Liver (tissue), 9 donors: ENCODE results near the gene CLK3. TPM values are rescaled to one million over a fixed set of nuclear protein-coding genes. Genes with fewer than 3 reads are reported as not detected.

Source experiments
- DNase-seq: peaks from one replicate; pipeline ENCODE4 v3.0.0-alpha.2; 2017; ENCODE audit warnings: low spot score
- H3K27ac ChIP-seq, 2 donors: one replicate each; pipeline ENCODE4 v1.7.0; 2013; ENCODE audit warnings: inconsistent platforms in 2 of 2, low read length in 2 of 2, control low read depth in 1 of 2, low read depth in 1 of 2, mild to moderate bottlenecking in 1 of 2
- H3K27me3 ChIP-seq, 4 donors: one replicate each; pipeline versions ENCODE4 v1.6.1 to v1.7.0; 2013; ENCODE audit warnings: low read length in 3 of 4, inconsistent platforms in 1 of 4, mild to moderate bottlenecking in 1 of 4, moderate library complexity in 1 of 4; ENCODE audit not compliant: control insufficient read depth in 4 of 4, insufficient read depth in 4 of 4
- H3K36me3 ChIP-seq, 4 donors: one replicate each; pipeline versions ENCODE4 v1.6.1 to v1.7.0; 2013; ENCODE audit warnings: low read length in 3 of 4, mild to moderate bottlenecking in 3 of 4, low read depth in 1 of 4, moderate library complexity in 1 of 4; ENCODE audit not compliant: control insufficient read depth in 4 of 4, insufficient read depth in 3 of 4
- H3K4me1 ChIP-seq, 4 donors: one replicate each; pipeline versions ENCODE4 v1.6.1 to v1.7.0; 2013; ENCODE audit warnings: low read length in 3 of 4, mild to moderate bottlenecking in 3 of 4, moderate library complexity in 1 of 4; ENCODE audit not compliant: control insufficient read depth in 4 of 4, insufficient read depth in 4 of 4
- H3K4me3 ChIP-seq, 3 donors: one replicate each; pipeline versions ENCODE4 v1.6.1 to v1.7.0; 2013; ENCODE audit warnings: low read length in 3 of 3, control low read depth in 1 of 3, low read depth in 1 of 3, mild to moderate bottlenecking in 1 of 3
- H3K9ac ChIP-seq, 2 donors: one replicate each; pipeline ENCODE4 v1.7.0; 2013; ENCODE audit warnings: low read length in 2 of 2, mild to moderate bottlenecking in 2 of 2, moderate library complexity in 2 of 2, control low read depth in 1 of 2, low read depth in 1 of 2
- H3K9me3 ChIP-seq, 4 donors: one replicate each; pipeline versions ENCODE4 v1.6.1 to v1.7.0; 2013; ENCODE audit warnings: low read length in 3 of 4; ENCODE audit not compliant: control insufficient read depth in 4 of 4
- EGR1 ChIP-seq, 2 donors: IDR thresholded peaks; 2 replicates each; pipeline ENCODE4 v1.6.1; 2016 to 2018; ENCODE audit warnings: antibody characterized with exemption in 2 of 2, low read depth in 2 of 2
- FOXA1 ChIP-seq: IDR thresholded peaks from 2 replicates; pipeline ENCODE4 v1.6.1; 2016; ENCODE audit warnings: antibody characterized with exemption
- FOXA2 ChIP-seq: IDR thresholded peaks from 2 replicates; pipeline ENCODE4 v1.6.1; 2016; ENCODE audit warnings: antibody characterized with exemption
- GABPA ChIP-seq, 2 donors: IDR thresholded peaks in 1 of 2; conservative IDR thresholded peaks in 1 of 2; 2 replicates each; pipeline ENCODE4 v1.6.1; 2016; ENCODE audit warnings: antibody characterized with exemption in 2 of 2, mild to moderate bottlenecking in 1 of 2, moderate library complexity in 1 of 2
- HNF4A ChIP-seq, 2 donors: conservative IDR thresholded peaks; 2 replicates each; pipeline ENCODE4 v1.6.1; 2016; ENCODE audit warnings: antibody characterized with exemption in 2 of 2, mild to moderate bottlenecking in 2 of 2
- HNF4G ChIP-seq: IDR thresholded peaks from 2 replicates; pipeline ENCODE4 v1.6.1; 2016; ENCODE audit warnings: antibody characterized with exemption
- JUND ChIP-seq, 2 donors: IDR thresholded peaks; 2 replicates each; pipeline ENCODE4 v1.6.1; 2016; ENCODE audit warnings: antibody characterized with exemption in 2 of 2
- NR2F2 ChIP-seq: IDR thresholded peaks from 2 replicates; pipeline ENCODE4 v1.6.1; 2016; ENCODE audit warnings: antibody characterized with exemption
- RAD21 ChIP-seq, 2 donors: IDR thresholded peaks; 2 replicates each; pipeline ENCODE4 v1.6.1; 2016; ENCODE audit warnings: antibody characterized with exemption in 2 of 2, mild to moderate bottlenecking in 2 of 2
- RXRA ChIP-seq, 2 donors: IDR thresholded peaks; 2 replicates each; pipeline ENCODE4 v1.6.1; 2017 to 2018; ENCODE audit warnings: antibody characterized with exemption in 2 of 2, mild to moderate bottlenecking in 1 of 2
- SP1 ChIP-seq: IDR thresholded peaks from 2 replicates; pipeline ENCODE4 v1.6.1; 2018; ENCODE audit warnings: antibody characterized with exemption, mild to moderate bottlenecking
- TAF1 ChIP-seq: conservative IDR thresholded peaks from 2 replicates; pipeline ENCODE4 v1.6.1; 2016; ENCODE audit warnings: antibody characterized with exemption, mild to moderate bottlenecking
- YY1 ChIP-seq: IDR thresholded peaks from 2 replicates; pipeline ENCODE4 v1.6.1; 2016; ENCODE audit warnings: antibody characterized with exemption, mild to moderate bottlenecking
- WGBS: extraction: QIAGEN DNeasy Blood & Tissue Kit; methylation state at CpG from one replicate; pipeline ENCODE4 v1.1.7; 2013; 5-methylcytosine and 5-hydroxymethylcytosine counted together
- polyA plus RNA-seq, 2 donors: library from polyadenylated mRNA; stranded (reverse) in 1 of 2; unstranded in 1 of 2; fragments of 200-250 nt in 1 of 2; fragments of >200 nt in 1 of 2; fragmentation: Nextera tagmentation in 1 of 2; extraction: Ambion mirVana in 1 of 2; gene quantifications; one replicate each; pipeline versions ENCODE4 v1.2.1 to v1.2.3, GENCODE V29; 2013 to 2015
- total RNA-seq, 2 donors: library from RNA; depleted of rRNA; stranded (reverse); fragments of >200 nt; gene quantifications; one replicate each; pipeline ENCODE4 v1.2.3, GENCODE V29; 2014
- TF ChIP-seq, protein P1 (sequence below): fragments of 150-350 bp; IDR thresholded peaks from 2 replicates; pipeline ENCODE4 v1.5.1; 2017; ENCODE audit warnings: improper control_type of control experiment, low read depth, low read length; ENCODE audit not compliant: missing input control
- TF ChIP-seq, protein P2 (sequence below): IDR thresholded peaks from 2 replicates; pipeline ENCODE4 v1.6.1; 2016; ENCODE audit warnings: antibody characterized with exemption, mild to moderate bottlenecking
- TF ChIP-seq, protein P3 (sequence below): IDR thresholded peaks from 2 replicates; pipeline ENCODE4 v1.6.1; 2016; ENCODE audit warnings: antibody characterized with exemption
- TF ChIP-seq, protein P4 (sequence below): IDR thresholded peaks from 2 replicates; pipeline ENCODE4 v1.6.1; 2016; ENCODE audit warnings: antibody characterized with exemption
- TF ChIP-seq, protein P5 (sequence below): IDR thresholded peaks from 2 replicates; pipeline ENCODE4 v1.6.1; 2016; ENCODE audit warnings: antibody characterized with exemption
- donor health status: healthy.
- donor health status: healthy.
- donor health status: healthy.
- donor health status: healthy.
- donor health status: healthy.

The CLK3 gene
- total and polyA plus RNA-seq, 4 donors, result 20.1 to 66.8 (median 28.4) TPM

DNA sequence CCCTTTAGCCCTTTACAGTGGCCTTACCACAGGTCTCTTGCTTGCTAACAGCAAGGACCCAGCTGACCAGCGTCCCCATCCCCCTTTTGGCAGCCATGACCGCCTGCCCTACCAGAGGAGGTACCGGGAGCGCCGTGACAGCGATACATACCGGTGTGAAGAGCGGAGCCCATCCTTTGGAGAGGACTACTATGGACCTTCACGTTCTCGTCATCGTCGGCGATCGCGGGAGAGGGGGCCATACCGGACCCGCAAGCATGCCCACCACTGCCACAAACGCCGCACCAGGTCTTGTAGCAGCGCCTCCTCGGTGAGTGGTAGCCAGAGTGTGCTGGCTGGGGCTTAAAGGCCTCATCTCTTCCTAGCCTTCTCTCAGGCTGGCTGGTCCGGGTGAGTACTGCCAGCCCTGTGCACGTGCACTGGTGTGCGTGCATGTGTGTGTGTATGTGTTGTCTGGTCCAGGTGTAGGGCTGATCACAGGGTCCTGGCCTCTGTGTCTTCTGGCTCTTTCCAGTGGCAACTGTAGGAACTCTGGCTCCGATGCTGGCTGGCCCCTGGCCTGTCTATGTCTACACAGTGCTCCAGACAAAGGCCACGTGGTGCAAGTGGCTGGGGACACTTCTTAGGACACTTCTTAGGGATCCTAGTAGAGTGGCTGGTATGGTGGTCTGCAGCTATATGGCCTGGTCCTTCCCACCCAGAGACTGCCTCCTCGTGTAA is 4.4 kb downstream of the CLK3 start:
- Histone ChIP-seq H3K27ac (no peak overlapping the region), H3K4me3 (no peak overlapping the region), H3K4me1 (peaks cover 9 to 45% (median 38%) of the 10 kb centered on the region in 4 donors), H3K27me3 (no peaks in the 10 kb centered on the region), H3K36me3 (peaks cover 27 to 56% (median 42%) of the 10 kb centered on the region in 4 donors), H3K9ac (no peak overlapping the region), H3K9me3 (no peaks in the 10 kb centered on the region)
- no peak for DNase-seq
- 90% methylated on average over 27 of the region's 27 CpGs for WGBS
- TF ChIP-seq YY1, result no peak

DNA sequence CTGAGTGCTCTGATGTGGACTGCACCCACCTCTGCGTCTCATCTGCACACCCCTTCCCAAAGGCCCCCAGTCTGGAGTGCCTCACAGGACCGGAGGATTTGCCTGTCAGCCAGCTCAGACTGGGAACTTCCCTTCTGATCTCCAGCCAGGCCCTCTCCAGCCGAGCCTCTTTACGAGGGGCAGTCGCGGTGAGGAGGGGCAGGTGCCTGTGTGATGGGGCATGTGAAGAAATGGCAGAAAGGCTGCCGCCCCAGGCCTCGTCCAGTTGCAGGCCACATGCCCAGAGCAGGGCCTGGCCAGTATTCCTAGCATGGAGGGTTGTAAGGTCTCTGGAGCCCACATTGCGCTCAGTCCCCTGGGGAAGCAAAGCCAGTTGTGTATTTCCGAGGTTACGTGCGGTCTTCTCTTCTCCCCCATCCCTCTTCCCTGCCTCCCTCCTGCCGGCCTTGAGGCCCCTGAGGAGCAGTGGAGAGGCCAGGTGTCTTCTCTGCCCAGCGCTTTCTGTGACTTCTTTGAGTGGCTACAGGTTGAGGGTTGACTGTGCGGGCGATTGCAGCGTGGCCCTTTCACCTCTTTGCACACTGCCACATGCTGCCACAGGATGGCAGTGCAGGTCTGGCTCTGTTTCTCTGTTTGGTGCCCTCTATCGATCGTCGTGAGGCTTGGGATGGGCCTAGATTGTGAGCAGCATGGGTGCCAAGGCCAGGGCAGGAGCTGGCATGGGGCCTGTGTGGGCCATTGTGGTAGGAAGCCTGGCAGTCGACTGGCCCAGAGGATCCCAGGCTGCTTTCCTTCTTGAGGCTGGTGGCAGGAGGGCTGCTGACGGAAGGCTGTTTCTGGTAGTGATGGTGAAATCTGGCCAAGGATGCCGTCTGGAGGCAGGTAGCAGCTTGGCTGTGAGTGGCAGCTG is 5.3 kb downstream of the CLK3 start:
- 55% methylated on average over 23 of the region's 23 CpGs for WGBS

More for the DNA sequence above, 5.3 kb downstream of the CLK3 start:
- peak; percentile 77 for DNase-seq
- Histone ChIP-seq H3K27ac (no peak overlapping the region), H3K4me3 (no peak overlapping the region), H3K9ac (no peak overlapping the region), H3K36me3 (peaks cover 30 to 64% (median 50%) of the 10 kb centered on the region in 4 donors), H3K27me3 (no peaks in the 10 kb centered on the region), H3K9me3 (no peaks in the 10 kb centered on the region), H3K4me1 (peaks cover 9 to 45% (median 38%) of the 10 kb centered on the region in 4 donors)
- TF ChIP-seq, protein P1, sequence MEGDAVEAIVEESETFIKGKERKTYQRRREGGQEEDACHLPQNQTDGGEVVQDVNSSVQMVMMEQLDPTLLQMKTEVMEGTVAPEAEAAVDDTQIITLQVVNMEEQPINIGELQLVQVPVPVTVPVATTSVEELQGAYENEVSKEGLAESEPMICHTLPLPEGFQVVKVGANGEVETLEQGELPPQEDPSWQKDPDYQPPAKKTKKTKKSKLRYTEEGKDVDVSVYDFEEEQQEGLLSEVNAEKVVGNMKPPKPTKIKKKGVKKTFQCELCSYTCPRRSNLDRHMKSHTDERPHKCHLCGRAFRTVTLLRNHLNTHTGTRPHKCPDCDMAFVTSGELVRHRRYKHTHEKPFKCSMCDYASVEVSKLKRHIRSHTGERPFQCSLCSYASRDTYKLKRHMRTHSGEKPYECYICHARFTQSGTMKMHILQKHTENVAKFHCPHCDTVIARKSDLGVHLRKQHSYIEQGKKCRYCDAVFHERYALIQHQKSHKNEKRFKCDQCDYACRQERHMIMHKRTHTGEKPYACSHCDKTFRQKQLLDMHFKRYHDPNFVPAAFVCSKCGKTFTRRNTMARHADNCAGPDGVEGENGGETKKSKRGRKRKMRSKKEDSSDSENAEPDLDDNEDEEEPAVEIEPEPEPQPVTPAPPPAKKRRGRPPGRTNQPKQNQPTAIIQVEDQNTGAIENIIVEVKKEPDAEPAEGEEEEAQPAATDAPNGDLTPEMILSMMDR, result peak; percentile 88
- TF ChIP-seq, protein P2, sequence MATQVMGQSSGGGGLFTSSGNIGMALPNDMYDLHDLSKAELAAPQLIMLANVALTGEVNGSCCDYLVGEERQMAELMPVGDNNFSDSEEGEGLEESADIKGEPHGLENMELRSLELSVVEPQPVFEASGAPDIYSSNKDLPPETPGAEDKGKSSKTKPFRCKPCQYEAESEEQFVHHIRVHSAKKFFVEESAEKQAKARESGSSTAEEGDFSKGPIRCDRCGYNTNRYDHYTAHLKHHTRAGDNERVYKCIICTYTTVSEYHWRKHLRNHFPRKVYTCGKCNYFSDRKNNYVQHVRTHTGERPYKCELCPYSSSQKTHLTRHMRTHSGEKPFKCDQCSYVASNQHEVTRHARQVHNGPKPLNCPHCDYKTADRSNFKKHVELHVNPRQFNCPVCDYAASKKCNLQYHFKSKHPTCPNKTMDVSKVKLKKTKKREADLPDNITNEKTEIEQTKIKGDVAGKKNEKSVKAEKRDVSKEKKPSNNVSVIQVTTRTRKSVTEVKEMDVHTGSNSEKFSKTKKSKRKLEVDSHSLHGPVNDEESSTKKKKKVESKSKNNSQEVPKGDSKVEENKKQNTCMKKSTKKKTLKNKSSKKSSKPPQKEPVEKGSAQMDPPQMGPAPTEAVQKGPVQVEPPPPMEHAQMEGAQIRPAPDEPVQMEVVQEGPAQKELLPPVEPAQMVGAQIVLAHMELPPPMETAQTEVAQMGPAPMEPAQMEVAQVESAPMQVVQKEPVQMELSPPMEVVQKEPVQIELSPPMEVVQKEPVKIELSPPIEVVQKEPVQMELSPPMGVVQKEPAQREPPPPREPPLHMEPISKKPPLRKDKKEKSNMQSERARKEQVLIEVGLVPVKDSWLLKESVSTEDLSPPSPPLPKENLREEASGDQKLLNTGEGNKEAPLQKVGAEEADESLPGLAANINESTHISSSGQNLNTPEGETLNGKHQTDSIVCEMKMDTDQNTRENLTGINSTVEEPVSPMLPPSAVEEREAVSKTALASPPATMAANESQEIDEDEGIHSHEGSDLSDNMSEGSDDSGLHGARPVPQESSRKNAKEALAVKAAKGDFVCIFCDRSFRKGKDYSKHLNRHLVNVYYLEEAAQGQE, result no peak
- TF ChIP-seq TAF1 (no peak), GABPA (IDR thresholded peaks at IDR 0.05 in 1 of 2, conservative IDR thresholded peaks at IDR 0.05 in 1 of 2) (peak in 1 of 2 donors; percentile 53), HNF4G (no peak), FOXA2 (no peak), JUND (IDR thresholded peaks at IDR 0.05) (no peak), FOXA1 (no peak), RXRA (IDR thresholded peaks at IDR 0.05) (peak; percentile 77 to 87), HNF4A (conservative IDR thresholded peaks at IDR 0.05) (peak; percentile 49 to 62), SP1 (peak; percentile 24), YY1 (no peak), EGR1 (IDR thresholded peaks at IDR 0.05; ENCODE audit: low read depth in 2 of 2) (no peak), RAD21 (IDR thresholded peaks at IDR 0.05) (peak; percentile 88 to 96), NR2F2 (no peak)
- TF ChIP-seq, protein P3, sequence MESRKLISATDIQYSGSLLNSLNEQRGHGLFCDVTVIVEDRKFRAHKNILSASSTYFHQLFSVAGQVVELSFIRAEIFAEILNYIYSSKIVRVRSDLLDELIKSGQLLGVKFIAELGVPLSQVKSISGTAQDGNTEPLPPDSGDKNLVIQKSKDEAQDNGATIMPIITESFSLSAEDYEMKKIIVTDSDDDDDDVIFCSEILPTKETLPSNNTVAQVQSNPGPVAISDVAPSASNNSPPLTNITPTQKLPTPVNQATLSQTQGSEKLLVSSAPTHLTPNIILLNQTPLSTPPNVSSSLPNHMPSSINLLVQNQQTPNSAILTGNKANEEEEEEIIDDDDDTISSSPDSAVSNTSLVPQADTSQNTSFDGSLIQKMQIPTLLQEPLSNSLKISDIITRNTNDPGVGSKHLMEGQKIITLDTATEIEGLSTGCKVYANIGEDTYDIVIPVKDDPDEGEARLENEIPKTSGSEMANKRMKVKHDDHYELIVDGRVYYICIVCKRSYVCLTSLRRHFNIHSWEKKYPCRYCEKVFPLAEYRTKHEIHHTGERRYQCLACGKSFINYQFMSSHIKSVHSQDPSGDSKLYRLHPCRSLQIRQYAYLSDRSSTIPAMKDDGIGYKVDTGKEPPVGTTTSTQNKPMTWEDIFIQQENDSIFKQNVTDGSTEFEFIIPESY, result no peak
- TF ChIP-seq, protein P4, sequence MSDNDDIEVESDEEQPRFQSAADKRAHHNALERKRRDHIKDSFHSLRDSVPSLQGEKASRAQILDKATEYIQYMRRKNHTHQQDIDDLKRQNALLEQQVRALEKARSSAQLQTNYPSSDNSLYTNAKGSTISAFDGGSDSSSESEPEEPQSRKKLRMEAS, result no peak
- TF ChIP-seq, protein P5, sequence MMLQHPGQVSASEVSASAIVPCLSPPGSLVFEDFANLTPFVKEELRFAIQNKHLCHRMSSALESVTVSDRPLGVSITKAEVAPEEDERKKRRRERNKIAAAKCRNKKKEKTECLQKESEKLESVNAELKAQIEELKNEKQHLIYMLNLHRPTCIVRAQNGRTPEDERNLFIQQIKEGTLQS, result no peak
